B cell (primary cell): Measurements from ENCODE around the gene GPR21.

Experiments
- EZH2 ChIP-seq: IDR thresholded peaks from 2 replicates; pipeline ENCODE4 v1.6.1; 2012; ENCODE audit warnings: borderline replicate concordance, low read depth, mild to moderate bottlenecking, moderate library complexity, low read length; ENCODE audit not compliant: insufficient read depth, poor library complexity, severe bottlenecking
- TF ChIP-seq, protein P1 (sequence below): fragments of 200-600 bp; IDR thresholded peaks from one replicate; pipeline ENCODE4 v1.8.0; 2022; ENCODE audit warnings: antibody characterized with exemption, mild to moderate bottlenecking

DNA sequence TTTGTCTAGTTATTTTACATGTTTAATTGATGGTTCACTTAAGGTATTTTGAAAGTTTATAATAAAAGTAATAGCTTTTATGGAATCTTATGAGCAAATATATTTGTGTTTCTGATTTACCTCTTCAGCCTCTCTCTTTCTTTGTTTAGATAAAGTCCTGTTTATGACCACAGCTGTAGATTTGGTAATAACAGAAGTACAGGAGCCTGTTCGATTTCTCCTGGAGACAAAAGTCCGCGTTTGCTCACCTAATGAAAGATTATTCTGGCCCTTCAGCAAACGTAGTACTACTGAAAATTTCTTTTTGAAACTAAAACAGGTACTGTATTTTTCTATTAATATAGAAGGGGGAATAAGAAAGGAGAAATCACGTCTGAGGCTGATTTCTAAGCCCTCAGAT is 35.0 kb upstream of the GPR21 start:
- no peak for TF ChIP-seq EZH2
- TF ChIP-seq, protein P1, sequence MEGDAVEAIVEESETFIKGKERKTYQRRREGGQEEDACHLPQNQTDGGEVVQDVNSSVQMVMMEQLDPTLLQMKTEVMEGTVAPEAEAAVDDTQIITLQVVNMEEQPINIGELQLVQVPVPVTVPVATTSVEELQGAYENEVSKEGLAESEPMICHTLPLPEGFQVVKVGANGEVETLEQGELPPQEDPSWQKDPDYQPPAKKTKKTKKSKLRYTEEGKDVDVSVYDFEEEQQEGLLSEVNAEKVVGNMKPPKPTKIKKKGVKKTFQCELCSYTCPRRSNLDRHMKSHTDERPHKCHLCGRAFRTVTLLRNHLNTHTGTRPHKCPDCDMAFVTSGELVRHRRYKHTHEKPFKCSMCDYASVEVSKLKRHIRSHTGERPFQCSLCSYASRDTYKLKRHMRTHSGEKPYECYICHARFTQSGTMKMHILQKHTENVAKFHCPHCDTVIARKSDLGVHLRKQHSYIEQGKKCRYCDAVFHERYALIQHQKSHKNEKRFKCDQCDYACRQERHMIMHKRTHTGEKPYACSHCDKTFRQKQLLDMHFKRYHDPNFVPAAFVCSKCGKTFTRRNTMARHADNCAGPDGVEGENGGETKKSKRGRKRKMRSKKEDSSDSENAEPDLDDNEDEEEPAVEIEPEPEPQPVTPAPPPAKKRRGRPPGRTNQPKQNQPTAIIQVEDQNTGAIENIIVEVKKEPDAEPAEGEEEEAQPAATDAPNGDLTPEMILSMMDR, result no peak
